Nephron (organoid): ENCODE results near the gene DOCK1.
A peak's percentile ranks its signal among the peaks of the same experiment; 100 is the strongest.

ENCODE experiments used
- H3K27ac Mint-ChIP-seq, 3 experiments: 2 replicates each; pipeline ENCODE4 v1.8.0; 2020; ENCODE audit warnings: mixed read lengths in 3 of 3, mild to moderate bottlenecking in 2 of 3, moderate library complexity in 1 of 3
- H3K27me3 Mint-ChIP-seq: 2 replicates; pipeline ENCODE4 v1.8.0; 2021; ENCODE audit warnings: low read depth, mild to moderate bottlenecking, moderate library complexity, mixed read lengths
- H3K36me3 Mint-ChIP-seq: 2 replicates; pipeline ENCODE4 v1.8.0; 2020; ENCODE audit warnings: low read depth, mixed read lengths
- H3K4me1 Mint-ChIP-seq: 2 replicates; pipeline ENCODE4 v1.8.0; 2020; ENCODE audit warnings: mixed read lengths
- H3K4me3 Mint-ChIP-seq, 3 experiments: 2 replicates each; pipeline ENCODE4 v1.8.0; 2020; ENCODE audit warnings: mild to moderate bottlenecking in 3 of 3, mixed read lengths in 3 of 3, moderate library complexity in 2 of 3
- H3K9me3 Mint-ChIP-seq: 2 replicates; pipeline ENCODE4 v1.8.0; 2020; ENCODE audit warnings: mixed read lengths
- CTCF ChIP-seq, 3 experiments: fragments of 200-600 bp; sonication (generic); IDR thresholded peaks; one replicate each; pipeline ENCODE4 v1.5.0; 2021; ENCODE audit warnings: antibody characterized with exemption in 3 of 3; ENCODE audit not compliant: unreplicated experiment in 3 of 3

The DOCK1 gene

GRCh38 chr10:127151541-127151940, 246.3 kb downstream of the DOCK1 start:
- Mint-ChIP-seq H3K27ac (no peak overlapping the region), H3K27me3 (no peaks in the 10 kb centered on the region), H3K36me3 (peaks cover 12% of the 10 kb centered on the region), H3K9me3 (no peaks in the 10 kb centered on the region), H3K4me3 (no peak overlapping the region), H3K4me1 (peaks cover 44% of the 10 kb centered on the region)
- no peak for TF ChIP-seq CTCF (IDR thresholded peaks at IDR 0.05; ENCODE audit: unreplicated experiment in 3 of 3)

- H3K9me3 Mint-ChIP-seq = no peaks in the 10 kb centered on the region
- H3K27me3 Mint-ChIP-seq = no peaks in the 10 kb centered on the region
- H3K4me3 Mint-ChIP-seq = no peak overlapping the region
- TF ChIP-seq CTCF (IDR thresholded peaks at IDR 0.05; ENCODE audit: unreplicated experiment in 3 of 3) = no peak
- H3K36me3 Mint-ChIP-seq = peaks cover 8% of the 10 kb centered on the region
- H3K27ac Mint-ChIP-seq = no peak overlapping the region
- peaks cover 49% of the 10 kb centered on the region for H3K4me1 Mint-ChIP-seq
These were observed 246.9 kb downstream of the DOCK1 start for GRCh38 chr10:127151981-127152699.

GRCh38 chr10:127153181-127153580, 248.0 kb downstream of the DOCK1 start:
- H3K27ac Mint-ChIP-seq = peak overlapping the region in 1 of 3 experiments; percentile 17
- peaks cover 5% of the 10 kb centered on the region for H3K36me3 Mint-ChIP-seq
- TF ChIP-seq CTCF (IDR thresholded peaks at IDR 0.05; ENCODE audit: unreplicated experiment in 3 of 3) = no peak
- peaks cover 57% of the 10 kb centered on the region for H3K4me1 Mint-ChIP-seq
- no peak overlapping the region for H3K4me3 Mint-ChIP-seq
- H3K9me3 Mint-ChIP-seq = no peaks in the 10 kb centered on the region
- H3K27me3 Mint-ChIP-seq = no peaks in the 10 kb centered on the region

- no peak for TF ChIP-seq CTCF (IDR thresholded peaks at IDR 0.05; ENCODE audit: unreplicated experiment in 3 of 3)
- H3K36me3 Mint-ChIP-seq = peaks cover 4% of the 10 kb centered on the region
- H3K4me1 Mint-ChIP-seq = peaks cover 49% of the 10 kb centered on the region
- no peaks in the 10 kb centered on the region for H3K9me3 Mint-ChIP-seq
- no peak overlapping the region for H3K4me3 Mint-ChIP-seq
- no peaks in the 10 kb centered on the region for H3K27me3 Mint-ChIP-seq
- no peak overlapping the region for H3K27ac Mint-ChIP-seq
These were observed 249.8 kb downstream of the DOCK1 start for GRCh38 chr10:127154831-127155620.

- Mint-ChIP-seq H3K36me3 (no peaks in the 10 kb centered on the region), H3K27me3 (no peaks in the 10 kb centered on the region), H3K9me3 (no peaks in the 10 kb centered on the region), H3K27ac (peak overlapping the region in 1 of 3 experiments; percentile 63), H3K4me1 (peaks cover 62% of the 10 kb centered on the region), H3K4me3 (no peak overlapping the region)
- no peak for TF ChIP-seq CTCF (IDR thresholded peaks at IDR 0.05; ENCODE audit: unreplicated experiment in 3 of 3)
These were observed 251.9 kb downstream of the DOCK1 start for GRCh38 chr10:127157089-127157488.
